HG02588 (cell line): ENCODE results near the gene RWDD3.

Source experiments
- ATAC-seq: cut with Tn5 transposase; IDR thresholded peaks from one replicate; pipeline ENCODE4 v1.9.1; 2021; ENCODE audit warnings: mild to moderate bottlenecking, moderate library complexity; ENCODE audit not compliant: unreplicated experiment

RWDD3 gene

GRCh38 chr1:95281781-95282517, 47.9 kb downstream of the RWDD3 start:
- ATAC-seq: no peak

- no peak for ATAC-seq
Measured at GRCh38 chr1:95282518-95282895, 48.5 kb downstream of the RWDD3 start.

- ATAC-seq: no peak
Measured at GRCh38 chr1:95284420-95284819, 50.4 kb downstream of the RWDD3 start.

- ATAC-seq: no peak
Measured at GRCh38 chr1:95286479-95286878, 52.5 kb downstream of the RWDD3 start.

- no peak for ATAC-seq
Measured at GRCh38 chr1:95287081-95287480, 53.1 kb downstream of the RWDD3 start.

- ATAC-seq: no peak
Measured at GRCh38 chr1:95287825-95288224, 53.8 kb downstream of the RWDD3 start.
